Ecto neural progenitor cell (in vitro differentiated cells): ENCODE data around the gene FGF2.
"Not testable (repeated sequence)": the region's sequence is repeated elsewhere in the genome, so short reads cannot be mapped to it uniquely, and the experiment has no call there.

Experiments used
- DNase-seq: peaks from one replicate; pipeline ENCODE4 v3.0.0-alpha.2; 2018; ENCODE audit warnings: low spot score

FGF2 gene

GRCh38 chr4:122847931-122848330, 21.3 kb downstream of the FGF2 start:
- DNase-seq, result no peak

- not testable (repeated sequence) for DNase-seq
Measured at GRCh38 chr4:122849789-122850188, 23.2 kb downstream of the FGF2 start.

- DNase-seq, result no peak
Measured at GRCh38 chr4:122851568-122851967, 24.9 kb downstream of the FGF2 start.

- DNase-seq, result no peak
Measured at GRCh38 chr4:122854447-122855352, 28.1 kb downstream of the FGF2 start.

- DNase-seq, result no peak
Measured at GRCh38 chr4:122855353-122855890, 28.8 kb downstream of the FGF2 start.

- no peak for DNase-seq
Measured at GRCh38 chr4:122857160-122857559, 30.5 kb downstream of the FGF2 start.

- DNase-seq, result no peak
Measured at GRCh38 chr4:122858705-122859104, 32.1 kb downstream of the FGF2 start.

- DNase-seq, result no peak
Measured at GRCh38 chr4:122861172-122861943, 34.7 kb downstream of the FGF2 start.

GRCh38 chr4:122863639-122864038, 37.0 kb downstream of the FGF2 start:
- no peak for DNase-seq

- DNase-seq, result no peak
Measured at GRCh38 chr4:122865425-122865824, 38.8 kb downstream of the FGF2 start.

GRCh38 chr4:122868235-122868634, 41.6 kb downstream of the FGF2 start:
- DNase-seq, result not testable (repeated sequence)

GRCh38 chr4:122873146-122873545, 46.5 kb downstream of the FGF2 start:
- DNase-seq, result no peak

GRCh38 chr4:122873821-122874593, 47.4 kb downstream of the FGF2 start:
- DNase-seq, result no peak

GRCh38 chr4:122875949-122876348, 49.3 kb downstream of the FGF2 start:
- no peak for DNase-seq

GRCh38 chr4:122876456-122876855, 49.8 kb downstream of the FGF2 start:
- no peak for DNase-seq

GRCh38 chr4:122879001-122879400, 52.4 kb downstream of the FGF2 start:
- DNase-seq, result no peak

GRCh38 chr4:122882857-122883735, 56.5 kb downstream of the FGF2 start:
- no peak for DNase-seq

- DNase-seq, result no peak
Measured at GRCh38 chr4:122884499-122884898, 57.9 kb downstream of the FGF2 start.

- DNase-seq, result no peak
Measured at GRCh38 chr4:122889726-122890125, 63.1 kb downstream of the FGF2 start.

GRCh38 chr4:122890147-122890795, 63.6 kb downstream of the FGF2 start:
- no peak for DNase-seq

- no peak for DNase-seq
Measured at GRCh38 chr4:122894827-122895226, 68.2 kb downstream of the FGF2 start.
